Spleen (tissue), 7 donors: ENCODE measurements around the gene SNTN.

Experiments used
- CTCF ChIP-seq, 11 experiments: fragments of 200-600 bp in 7 of 11; fragments of 450-650 bp in 4 of 11; sonication (generic) in 4 of 11; IDR thresholded peaks in 8 of 11; conservative IDR thresholded peaks in 3 of 11; 1 replicate in 7 of 11; 2 replicates in 4 of 11; pipeline versions ENCODE4 v1.4.0 to v1.8.0; 2016 to 2021; ENCODE audit warnings: antibody characterized with exemption in 11 of 11, inconsistent platforms in 4 of 11, mild to moderate bottlenecking in 1 of 11
- POLR2AphosphoS5 ChIP-seq, 3 donors: sonication (generic); formaldehyde crosslinking; IDR thresholded peaks; one replicate each; pipeline ENCODE4 v1.5.1; 2017; ENCODE audit warnings: antibody characterized with exemption in 3 of 3
- donor health status: DM: no; HTN: no; CAD: no; lungs with moderate emphysema.
- donor health status: DM: no; HTN: no; CAD: no.
- donor health status: DM: no; HTN: no; CAD: no.

GRCh38 chr3:63611382-63611781, 41.1 kb upstream of the SNTN start:
- TF ChIP-seq CTCF (IDR thresholded peaks at IDR 0.05 in 8 of 11, conservative IDR thresholded peaks at IDR 0.05 in 3 of 11) (no peak), POLR2AphosphoS5 (IDR thresholded peaks at IDR 0.05) (no peak)
